ENCODE results near the gene PCDHA4.
"Not testable (repeated sequence)": the region's sequence is repeated elsewhere in the genome, so short reads cannot be mapped to it uniquely, and the experiment has no call there.

Gene PCDHA4

GRCh38 chr5:140822281-140822629, 15.4 kb downstream of the PCDHA4 start:
- peaks cover 65% of the 10 kb centered on the region for H3K9me3 Mint-ChIP-seq
- H3K27ac Mint-ChIP-seq: no peak overlapping the region
- DNase-seq: no peak
- H3K27me3 Mint-ChIP-seq (ENCODE audit: low read depth, poor library complexity): no peaks in the 10 kb centered on the region
- H3K36me3 Mint-ChIP-seq (ENCODE audit: low read depth): peaks cover 71% of the 10 kb centered on the region
- TF ChIP-seq CTCF (IDR thresholded peaks at IDR 0.05): no peak
- H3K4me3 Mint-ChIP-seq: no peak overlapping the region
- peaks cover 5% of the 10 kb centered on the region for H3K4me1 Mint-ChIP-seq

GRCh38 chr5:140822969-140823368, 16.1 kb downstream of the PCDHA4 start:
- H3K36me3 Mint-ChIP-seq (ENCODE audit: low read depth): peaks cover 71% of the 10 kb centered on the region
- H3K9me3 Mint-ChIP-seq: peaks cover 63% of the 10 kb centered on the region
- not testable (repeated sequence) for H3K4me3 Mint-ChIP-seq; H3K4me1 Mint-ChIP-seq; H3K27ac Mint-ChIP-seq; DNase-seq; H3K27me3 Mint-ChIP-seq (ENCODE audit: low read depth, poor library complexity)

- TF ChIP-seq CTCF (IDR thresholded peaks at IDR 0.05): no peak
Observed at GRCh38 chr5:140823475-140823874, 16.6 kb downstream of the PCDHA4 start.

GRCh38 chr5:140827704-140828361, 21.0 kb downstream of the PCDHA4 start, which contains the start of gene PCDHA6:
PCDHA6 (plus strand) TSS chr5:140827960; CDS start chr5:140828092, 132 bp downstream.
- peaks cover 81% of the 10 kb centered on the region for H3K36me3 Mint-ChIP-seq (ENCODE audit: low read depth)
- peak; percentile 25 for DNase-seq
- peak; percentile 37 for TF ChIP-seq CTCF (IDR thresholded peaks at IDR 0.05)
- H3K27ac Mint-ChIP-seq: peak within 1 kb of the TSS; percentile 60
- H3K27me3 Mint-ChIP-seq (ENCODE audit: low read depth, poor library complexity): no peaks in the 10 kb centered on the region
- peaks cover 5% of the 10 kb centered on the region for H3K4me1 Mint-ChIP-seq
- peak within 1 kb of the TSS; percentile 80 for H3K4me3 Mint-ChIP-seq
- H3K9me3 Mint-ChIP-seq: peaks cover 73% of the 10 kb centered on the region

More at GRCh38 chr5:140823475-140823874, 16.6 kb downstream of the PCDHA4 start:
- H3K4me1 Mint-ChIP-seq: peaks cover 5% of the 10 kb centered on the region
- no peak overlapping the region for H3K4me3 Mint-ChIP-seq
- H3K36me3 Mint-ChIP-seq (ENCODE audit: low read depth): peaks cover 71% of the 10 kb centered on the region
- no peaks in the 10 kb centered on the region for H3K27me3 Mint-ChIP-seq (ENCODE audit: low read depth, poor library complexity)
- no peak overlapping the region for H3K27ac Mint-ChIP-seq
- no peak for DNase-seq
- peaks cover 63% of the 10 kb centered on the region for H3K9me3 Mint-ChIP-seq

GRCh38 chr5:140828362-140828737, 21.5 kb downstream of the PCDHA4 start:
- no peak for DNase-seq
- Mint-ChIP-seq H3K4me1 (peaks cover 5% of the 10 kb centered on the region), H3K27ac (no peak overlapping the region), H3K36me3 (ENCODE audit: low read depth) (peaks cover 81% of the 10 kb centered on the region), H3K9me3 (peaks cover 75% of the 10 kb centered on the region), H3K4me3 (peak overlapping the region; percentile 80), H3K27me3 (ENCODE audit: low read depth, poor library complexity) (no peaks in the 10 kb centered on the region)
- TF ChIP-seq CTCF (IDR thresholded peaks at IDR 0.05): peak; percentile 20

- DNase-seq; H3K27ac Mint-ChIP-seq; H3K4me1 Mint-ChIP-seq; H3K27me3 Mint-ChIP-seq (ENCODE audit: low read depth, poor library complexity); H3K4me3 Mint-ChIP-seq: not testable (repeated sequence)
- peaks cover 82% of the 10 kb centered on the region for H3K36me3 Mint-ChIP-seq (ENCODE audit: low read depth)
- H3K9me3 Mint-ChIP-seq: peaks cover 81% of the 10 kb centered on the region
Observed at GRCh38 chr5:140829511-140830501, 22.9 kb downstream of the PCDHA4 start.
